H1 (cell line): ENCODE measurements around the gene ANKRD6. TPM values are rescaled to one million over a fixed set of nuclear protein-coding genes. Genes with fewer than 3 reads are reported as not detected.

ENCODE experiments used
- CTCF ChIA-PET: fragments of 300-600 bp; sonication (Branson Sonifier 250); formaldehyde crosslinking; loops from one replicate; lab custom pipeline; 2021; ENCODE audit not compliant: partially characterized antibody; lab: Charles Lee
- POLR2A ChIA-PET: fragments of 300-600 bp; sonication (Branson Sonifier 250); formaldehyde crosslinking; loops from one replicate; lab custom pipeline; 2021; ENCODE audit warnings: inconsistent platforms; ENCODE audit not compliant: partially characterized antibody; lab: Charles Lee
- DNase-seq, 2 experiments: peaks; one replicate each; pipeline versions ENCODE4 v3.0.0 to v3.0.0-alpha.2; 2010 to 2022; ENCODE audit warnings: low spot score in 2 of 2, low read depth in 1 of 2, mixed read lengths in 1 of 2
- FAIRE-seq: peaks from 2 replicates; lab custom pipeline; 2011; peaks lifted over from hg19 to GRCh38; lab: Jason Lieb, UNC
- H2AFZ ChIP-seq: 2 replicates; pipeline ENCODE4 v1.8.1; 2012; ENCODE audit warnings: low read length, inconsistent platforms
- H2AK5ac ChIP-seq: 2 replicates; pipeline ENCODE4 v1.6.1; 2013; ENCODE audit warnings: low read depth, low read length
- H2BK120ac ChIP-seq: replicated peaks from 2 replicates; pipeline ENCODE3; 2013; ENCODE audit warnings: low read depth, low read length, inconsistent platforms
- H2BK12ac ChIP-seq: 2 replicates; pipeline ENCODE4 v1.6.1; 2013; ENCODE audit warnings: low read depth, low read length
- H2BK15ac ChIP-seq: 2 replicates; pipeline ENCODE4 v1.6.1; 2013; ENCODE audit warnings: low read length
- H2BK20ac ChIP-seq: 2 replicates; pipeline ENCODE4 v1.6.1; 2013; ENCODE audit warnings: low read length
- H2BK5ac ChIP-seq: 2 replicates; pipeline ENCODE4 v1.6.1; 2013; ENCODE audit warnings: low read depth, low read length
- H3K14ac ChIP-seq: 2 replicates; pipeline ENCODE4 v1.6.1; 2013; ENCODE audit warnings: inconsistent platforms; ENCODE audit not compliant: insufficient read length
- H3K18ac ChIP-seq: 2 replicates; pipeline ENCODE4 v1.6.1; 2013; ENCODE audit warnings: low read length; ENCODE audit errors: extremely low read depth
- H3K23ac ChIP-seq: 2 replicates; pipeline ENCODE4 v1.6.1; 2013; ENCODE audit warnings: inconsistent platforms; ENCODE audit not compliant: insufficient read length
- H3K23me2 ChIP-seq: 2 replicates; pipeline ENCODE4 v1.6.1; 2013; ENCODE audit warnings: low read depth, low read length
- H3K27ac ChIP-seq: 2 replicates; pipeline ENCODE4 v1.6.1; 2011; ENCODE audit warnings: low read depth, low read length, inconsistent platforms
- H3K27me3 ChIP-seq, 4 experiments: replicated peaks in 1 of 4; 1 replicate in 1 of 4; 2 replicates in 3 of 4; pipeline versions ENCODE4 v1.6.1 to v1.8.1; 2011 to 2013; ENCODE audit warnings: low read length in 3 of 4, mild to moderate bottlenecking in 3 of 4, inconsistent platforms in 2 of 4, mixed read lengths in 2 of 4, moderate library complexity in 1 of 4; ENCODE audit not compliant: control insufficient read depth in 3 of 4, insufficient read depth in 3 of 4; ENCODE audit errors: extremely low read depth in 1 of 4
- H3K36me3 ChIP-seq, 4 experiments: 2 replicates each; pipeline versions ENCODE4 v1.6.1 to v1.8.1; 2011 to 2013; ENCODE audit warnings: mild to moderate bottlenecking in 4 of 4, low read length in 3 of 4, moderate library complexity in 2 of 4, control low read depth in 1 of 4, inconsistent platforms in 1 of 4; ENCODE audit not compliant: insufficient read depth in 4 of 4, control insufficient read depth in 2 of 4
- H3K4ac ChIP-seq: replicated peaks from 2 replicates; pipeline ENCODE3; 2013; ENCODE audit warnings: low read length, low read depth, mixed read lengths, inconsistent platforms; ENCODE audit not compliant: insufficient read length
- H3K4me1 ChIP-seq, 4 experiments: replicated peaks in 1 of 4; 1 replicate in 1 of 4; 2 replicates in 3 of 4; pipeline versions ENCODE4 v1.6.1 to v1.8.1; 2011 to 2013; ENCODE audit warnings: low read length in 3 of 4, inconsistent platforms in 2 of 4, mixed read lengths in 1 of 4; ENCODE audit not compliant: insufficient read depth in 4 of 4, control insufficient read depth in 3 of 4
- H3K4me2 ChIP-seq, 2 experiments: 2 replicates each; pipeline versions ENCODE4 v1.6.1 to v1.8.1; 2011 to 2013; ENCODE audit warnings: low read depth in 2 of 2, low read length in 2 of 2, control low read depth in 1 of 2, inconsistent platforms in 1 of 2, mild to moderate bottlenecking in 1 of 2; ENCODE audit not compliant: insufficient read depth in 1 of 2
- H3K4me3 ChIP-seq, 4 experiments: fragments of 200-600, 300-600 bp in 1 of 4; sonication (generic), shearing (Covaris generic), sonication (Bioruptor Twin) in 1 of 4; 2 replicates each; pipeline versions ENCODE4 v1.5.1 to v1.8.1; 2011 to 2016; ENCODE audit warnings: low read length in 4 of 4, low read depth in 3 of 4, control low read depth in 2 of 4, inconsistent platforms in 2 of 4, mild to moderate bottlenecking in 2 of 4, mixed read lengths in 1 of 4, moderate library complexity in 1 of 4; ENCODE audit not compliant: insufficient read depth in 2 of 4; ENCODE audit errors: extremely low read depth in 1 of 4
- H3K56ac ChIP-seq: replicated peaks from 2 replicates; pipeline ENCODE3; 2013; ENCODE audit warnings: low read depth, mild to moderate bottlenecking, mixed read lengths, low read length, inconsistent platforms; ENCODE audit not compliant: insufficient read length
- H3K79me1 ChIP-seq: 2 replicates; pipeline ENCODE4 v1.6.1; 2013; ENCODE audit warnings: low read depth, low read length, control low read depth
- H3K79me2 ChIP-seq, 2 experiments: 2 replicates each; pipeline versions ENCODE4 v1.6.1 to v1.8.1; 2012 to 2013; ENCODE audit warnings: low read length in 2 of 2, mild to moderate bottlenecking in 2 of 2, inconsistent platforms in 1 of 2; ENCODE audit not compliant: insufficient read depth in 2 of 2, control insufficient read depth in 1 of 2
- H3K9ac ChIP-seq, 4 experiments: replicated peaks in 1 of 4; 1 replicate in 1 of 4; 2 replicates in 3 of 4; pipeline versions ENCODE4 v1.6.1 to v1.8.1; 2011 to 2013; ENCODE audit warnings: low read depth in 3 of 4, low read length in 3 of 4, control low read depth in 2 of 4, mild to moderate bottlenecking in 2 of 4, moderate library complexity in 2 of 4, inconsistent platforms in 1 of 4; ENCODE audit errors: extremely low read depth in 1 of 4
- H3K9me3 ChIP-seq, 2 experiments: 2 replicates each; pipeline versions ENCODE4 v1.6.1 to v1.8.1; 2012 to 2013; ENCODE audit warnings: mild to moderate bottlenecking in 2 of 2, moderate library complexity in 2 of 2, control low read depth in 1 of 2, inconsistent platforms in 1 of 2, low read depth in 1 of 2, low read length in 1 of 2, mixed read lengths in 1 of 2; ENCODE audit not compliant: insufficient read depth in 2 of 2
- H4K20me1 ChIP-seq, 2 experiments: replicated peaks in 1 of 2; 2 replicates each; pipeline versions ENCODE3 to v1.8.1; 2011 to 2013; ENCODE audit warnings: inconsistent platforms in 2 of 2, low read length in 2 of 2, mild to moderate bottlenecking in 1 of 2; ENCODE audit not compliant: insufficient read depth in 2 of 2, control insufficient read depth in 1 of 2
- H4K5ac ChIP-seq: 2 replicates; pipeline ENCODE4 v1.6.1; 2013; ENCODE audit warnings: low read length, low read depth, mixed read lengths, inconsistent platforms; ENCODE audit not compliant: insufficient read length
- H4K8ac ChIP-seq: 2 replicates; pipeline ENCODE4 v1.8.0; 2013; ENCODE audit warnings: mild to moderate bottlenecking, moderate library complexity, low read length, inconsistent platforms; ENCODE audit not compliant: insufficient read depth; ENCODE audit errors: extremely low read depth
- H4K91ac ChIP-seq: replicated peaks from 2 replicates; pipeline ENCODE3; 2013; ENCODE audit warnings: low read length, mixed read lengths, inconsistent platforms; ENCODE audit not compliant: insufficient read length
- RAD21 ChIP-seq, 2 experiments: IDR thresholded peaks in 1 of 2; conservative IDR thresholded peaks in 1 of 2; 2 replicates each; pipeline ENCODE4 v1.6.1; 2011; ENCODE audit warnings: low read depth in 2 of 2, low read length in 2 of 2, improper control_type of control experiment in 1 of 2, inconsistent platforms in 1 of 2, mild to moderate bottlenecking in 1 of 2, moderate library complexity in 1 of 2
- SAP30 ChIP-seq: fragments of 300-600 bp; sonication (generic); IDR thresholded peaks from 2 replicates; pipeline ENCODE4 v1.7.1; 2012; ENCODE audit warnings: low read length, moderate library complexity, mild to moderate bottlenecking, inconsistent platforms; ENCODE audit not compliant: insufficient read depth, insufficient replicate concordance
- WGBS, 2 experiments: shearing (Covaris generic) in 1 of 2; methylation state at CpG; one replicate each; pipeline versions ENCODE4 v1.1.6 to v1.1.7; 2013 to 2015; ENCODE audit warnings: low lambda C conversion rate in 2 of 2, mixed read lengths in 2 of 2, inconsistent platforms in 1 of 2, low coverage in 1 of 2, missing lambda C conversion rate in 1 of 2; ENCODE audit not compliant: insufficient replicate concordance in 2 of 2, insufficient coverage in 1 of 2, insufficient read length in 1 of 2; ENCODE audit errors: extremely low coverage in 1 of 2, missing lambda C conversion rate in 1 of 2; 5-methylcytosine and 5-hydroxymethylcytosine counted together
- polyA plus RNA-seq, 7 experiments: library from polyadenylated mRNA; depleted of rRNA in 3 of 7; stranded (reverse) in 5 of 7; unstranded in 2 of 7; fragments of >200 nt in 5 of 7; fragments of 200-250 nt in 2 of 7; gene quantifications; 1 replicate in 5 of 7; 2 replicates in 1 of 7; 4 replicates in 1 of 7; pipeline versions ENCODE4 v1.2.1 to v1.2.3, GENCODE V29; 2011 to 2013; ENCODE audit warnings: missing spikeins in 2 of 7, mixed read lengths in 2 of 7
- total RNA-seq: library from RNA; stranded (reverse); fragmentation: NEBNext Ultra II Directional; extraction: Animal tissue kit (Norgen Biotek cat#: 25700); gene quantifications from 2 replicates; pipeline ENCODE4 v1.2.1, GENCODE V29; 2021

The ANKRD6 gene
- total and polyA plus RNA-seq, 2 of the 8 experiments (the other 6 are each of a cell fraction or from before 2014, with no cell fraction given) = 5.9 to 12.8 TPM

- Histone ChIP-seq H3K18ac (no peak overlapping the region), H3K23me2 (no peaks in the 10 kb centered on the region), H4K8ac (no peak overlapping the region), H3K79me2 (no peaks in the 10 kb centered on the region), H2BK5ac (no peak overlapping the region), H2BK12ac (no peak overlapping the region; the same call in 1 of the 2 replicates), H3K56ac (no peak overlapping the region), H4K20me1 (peaks cover 0 to 2% of the 10 kb centered on the region in 2 experiments), H3K14ac (no peak overlapping the region), H2AK5ac (no peak overlapping the region), H4K5ac (no peak overlapping the region), H3K4me2 (no peak overlapping the region), H3K4me3 (no peak overlapping the region), H3K36me3 (no peaks in the 10 kb centered on the region), H3K27me3 (no peaks in the 10 kb centered on the region), H2BK120ac (no peak overlapping the region), H2BK20ac (no peak overlapping the region), H3K23ac (no peak overlapping the region), H3K4ac (no peak overlapping the region), H3K79me1 (no peaks in the 10 kb centered on the region), H3K4me1 (peaks cover 0 to 3% (median 0%) of the 10 kb centered on the region in 4 experiments; a peak in 1 of 7 replicates), H3K9me3 (no peaks in the 10 kb centered on the region), H3K9ac (no peak overlapping the region), H2BK15ac (peak overlapping the region; percentile 93; the same call in 1 of the 2 replicates), H4K91ac (no peak overlapping the region), H3K27ac (no peak overlapping the region), H2AFZ (no peak overlapping the region)
- no peak for FAIRE-seq
- DNase-seq = no peak
- ChIA-PET POLR2A (interaction anchor here (1.0 kb wide), 1 partner anchor 9 kb away, joined by 3 read pairs; no protein-coding TSS in a partner anchor), CTCF (interaction anchor here (1.0 to 2.9 kb wide), 5 partner anchors 13 to 217 kb away, joined by 3 to 23 read pairs (median 5); no protein-coding TSS in a partner anchor)
- TF ChIP-seq SAP30 (no peak), RAD21 (IDR thresholded peaks at IDR 0.05 in 1 of 2, conservative IDR thresholded peaks at IDR 0.05 in 1 of 2; ENCODE audit: low read depth in 2 of 2, low read length in 2 of 2) (peak in 1 of 2 experiments; percentile 33; a peak in 2 of 4 replicates)
- 77% methylated on average over 7 of the region's 7 CpGs; no CpG with 5 or more reads in 1 of the 2 experiments for WGBS, 2 experiments
Observed at GRCh38 chr6:89589297-89590025, 156.5 kb downstream of the ANKRD6 start.
